H9 (cell line): ENCODE measurements around the gene KNSTRN. TPM values are rescaled to one million over a fixed set of nuclear protein-coding genes. Genes with fewer than 3 reads are reported as not detected.

ENCODE experiments used
- DNase-seq: peaks from one replicate; pipeline ENCODE4 v3.0.0-alpha.2; 2017
- H2AFZ ChIP-seq: one replicate; pipeline ENCODE4 v1.6.1; 2013; ENCODE audit warnings: mild to moderate bottlenecking, low read length, control low read depth, moderate library complexity
- H2AK5ac ChIP-seq: 2 replicates; pipeline ENCODE4 v1.6.1; 2013; ENCODE audit warnings: low read length, control low read depth, mixed read lengths; ENCODE audit not compliant: insufficient read length
- H2BK120ac ChIP-seq: one replicate; pipeline ENCODE4 v1.6.1; 2013; ENCODE audit warnings: low read depth, mild to moderate bottlenecking, low read length, control low read depth, inconsistent platforms; ENCODE audit not compliant: poor library complexity, severe bottlenecking
- H2BK12ac ChIP-seq: 2 replicates; pipeline ENCODE4 v1.6.1; 2013; ENCODE audit warnings: low read length, control low read depth, mixed read lengths, low read depth; ENCODE audit not compliant: insufficient read length
- H2BK15ac ChIP-seq: 2 replicates; pipeline ENCODE4 v1.6.1; 2013; ENCODE audit warnings: low read depth, low read length, control low read depth
- H2BK20ac ChIP-seq: one replicate; pipeline ENCODE4 v1.6.1; 2013; ENCODE audit warnings: low read depth, mild to moderate bottlenecking, low read length, control low read depth, inconsistent platforms; ENCODE audit not compliant: poor library complexity, severe bottlenecking
- H2BK5ac ChIP-seq: 2 replicates; pipeline ENCODE4 v1.6.1; 2013; ENCODE audit warnings: low read length, control low read depth, mixed read lengths; ENCODE audit not compliant: insufficient read length
- H3K14ac ChIP-seq: 2 replicates; pipeline ENCODE4 v1.6.1; 2013; ENCODE audit warnings: low read length, control low read depth; ENCODE audit not compliant: insufficient read depth
- H3K18ac ChIP-seq: 2 replicates; pipeline ENCODE4 v1.6.1; 2013; ENCODE audit warnings: low read depth, mild to moderate bottlenecking, mixed read lengths, low read length, control low read depth; ENCODE audit not compliant: insufficient read length
- H3K23ac ChIP-seq: 2 replicates; pipeline ENCODE4 v1.6.1; 2013; ENCODE audit warnings: low read length, control low read depth, mixed read lengths, low read depth; ENCODE audit not compliant: insufficient read length
- H3K23me2 ChIP-seq: 2 replicates; pipeline ENCODE4 v1.6.1; 2013; ENCODE audit warnings: low read depth, mild to moderate bottlenecking, mixed read lengths, low read length, control low read depth; ENCODE audit not compliant: insufficient read length, poor library complexity, severe bottlenecking
- H3K27ac ChIP-seq: 2 replicates; pipeline ENCODE4 v1.5.1; 2013; ENCODE audit warnings: low read length, control low read depth, mixed read lengths, low read depth; ENCODE audit not compliant: insufficient read length
- H3K27me3 ChIP-seq: 2 replicates; pipeline ENCODE4 v1.6.1; 2013; ENCODE audit warnings: low read length, control low read depth, inconsistent platforms; ENCODE audit not compliant: insufficient read depth
- H3K4ac ChIP-seq: 2 replicates; pipeline ENCODE4 v1.6.1; 2013; ENCODE audit warnings: low read depth, mild to moderate bottlenecking, control low read depth, inconsistent platforms, low read length, moderate library complexity
- H3K4me1 ChIP-seq: 2 replicates; pipeline ENCODE4 v1.6.1; 2013; ENCODE audit warnings: low read length, control low read depth, inconsistent platforms; ENCODE audit not compliant: insufficient read depth
- H3K4me2 ChIP-seq: 2 replicates; pipeline ENCODE4 v1.6.1; 2013; ENCODE audit warnings: low read length, control low read depth, mixed read lengths; ENCODE audit not compliant: insufficient read length, insufficient read depth
- H3K56ac ChIP-seq: 2 replicates; pipeline ENCODE4 v1.6.1; 2013; ENCODE audit warnings: low read depth, mild to moderate bottlenecking, mixed read lengths, low read length, control low read depth; ENCODE audit not compliant: insufficient read length
- H3K79me1 ChIP-seq: 2 replicates; pipeline ENCODE4 v1.6.1; 2013; ENCODE audit warnings: low read depth, mild to moderate bottlenecking, moderate library complexity, low read length, control low read depth, inconsistent platforms; ENCODE audit not compliant: insufficient read depth, poor library complexity, severe bottlenecking
- H3K79me2 ChIP-seq: 2 replicates; pipeline ENCODE4 v1.6.1; 2013; ENCODE audit warnings: low read length, control low read depth, inconsistent platforms; ENCODE audit not compliant: insufficient read depth
- H3K9ac ChIP-seq: 2 replicates; pipeline ENCODE4 v1.6.1; 2013; ENCODE audit warnings: low read length, control low read depth, mixed read lengths; ENCODE audit not compliant: insufficient read length; ENCODE audit errors: extremely low read depth
- H3K9me3 ChIP-seq: one replicate; pipeline ENCODE4 v1.6.1; 2013; ENCODE audit warnings: low read depth, low read length, inconsistent platforms; ENCODE audit not compliant: control insufficient read depth
- H3T11ph ChIP-seq: one replicate; pipeline ENCODE4 v1.6.1; 2013; ENCODE audit warnings: mild to moderate bottlenecking, low read length, control low read depth, inconsistent platforms
- H4K20me1 ChIP-seq: one replicate; pipeline ENCODE4 v1.6.1; 2013; ENCODE audit not compliant: control insufficient read depth, insufficient read length, insufficient read depth
- H4K5ac ChIP-seq: 2 replicates; pipeline ENCODE4 v1.6.1; 2013; ENCODE audit warnings: low read depth, mild to moderate bottlenecking, mixed read lengths, low read length, control low read depth; ENCODE audit not compliant: insufficient read length
- H4K8ac ChIP-seq: replicated peaks from 2 replicates; pipeline ENCODE4 v1.6.1; 2013; ENCODE audit warnings: low read length, control low read depth, mixed read lengths, low read depth; ENCODE audit not compliant: insufficient read length
- H4K91ac ChIP-seq: 2 replicates; pipeline ENCODE4 v1.6.1; 2013; ENCODE audit warnings: low read depth, mild to moderate bottlenecking, moderate library complexity, mixed read lengths, low read length, control low read depth; ENCODE audit not compliant: insufficient read length
- H3K27ac Mint-ChIP-seq, 3 experiments: 2 replicates in 2 of 3; 3 replicates in 1 of 3; pipeline ENCODE4 v1.8.0; 2020 to 2021; ENCODE audit warnings: mixed read lengths in 3 of 3, mild to moderate bottlenecking in 1 of 3, moderate library complexity in 1 of 3
- H3K27me3 Mint-ChIP-seq: 2 replicates; pipeline ENCODE4 v1.8.0; 2021; ENCODE audit warnings: low read depth, mild to moderate bottlenecking, moderate library complexity, mixed read lengths
- H3K36me3 Mint-ChIP-seq, 3 experiments: 2 replicates in 2 of 3; 3 replicates in 1 of 3; pipeline ENCODE4 v1.8.0; 2020 to 2021; ENCODE audit warnings: low read depth in 3 of 3, mixed read lengths in 3 of 3; ENCODE audit not compliant: insufficient read depth in 1 of 3
- H3K4me1 Mint-ChIP-seq, 2 experiments: 2 replicates each; pipeline ENCODE4 v1.8.0; 2020; ENCODE audit warnings: mixed read lengths in 2 of 2
- H3K4me3 Mint-ChIP-seq, 2 experiments: 2 replicates in 1 of 2; 3 replicates in 1 of 2; pipeline ENCODE4 v1.8.0; 2020 to 2021; ENCODE audit warnings: mild to moderate bottlenecking in 2 of 2, mixed read lengths in 2 of 2, moderate library complexity in 1 of 2
- H3K9me3 Mint-ChIP-seq, 2 experiments: 2 replicates in 1 of 2; 3 replicates in 1 of 2; pipeline ENCODE4 v1.8.0; 2020; ENCODE audit warnings: mild to moderate bottlenecking in 2 of 2, mixed read lengths in 2 of 2, moderate library complexity in 1 of 2
- CTCF ChIP-seq: fragments of 200-600 bp; sonication (generic); conservative IDR thresholded peaks from 3 replicates; pipeline ENCODE4 v1.8.0; 2021; ENCODE audit warnings: antibody characterized with exemption, mild to moderate bottlenecking
- WGBS: extraction: QIAGEN DNeasy Blood & Tissue Kit; methylation state at CpG from one replicate; pipeline ENCODE4 v1.1.7; 2013; ENCODE audit warnings: missing lambda C conversion rate, low lambda C conversion rate, mixed read lengths; ENCODE audit not compliant: insufficient read length; ENCODE audit errors: extremely low coverage; 5-methylcytosine and 5-hydroxymethylcytosine counted together
- total RNA-seq: library from RNA; stranded (reverse); gene quantifications from 2 replicates; pipeline ENCODE4 v1.2.1, GENCODE V29; 2021

The KNSTRN gene
- total RNA-seq, 1 experiment from 2014 or later: 53.9 TPM

GRCh38 chr15:40420071-40420713, 37.7 kb downstream of the KNSTRN start:
- no peak for DNase-seq
- Mint-ChIP-seq H3K27me3 (peaks cover 4% of the 10 kb centered on the region; the same call in 1 of the 2 replicates), H3K9me3 (no peaks in the 10 kb centered on the region), H3K4me1 (peaks cover 9 to 12% of the 10 kb centered on the region in 2 experiments), H3K4me3 (no peak overlapping the region), H3K27ac (peak overlapping the region in 2 of 3 experiments; percentile 59 to 60; a peak in 4 of 7 replicates), H3K36me3 (peaks cover 10 to 32% (median 30%) of the 10 kb centered on the region in 3 experiments; a peak in 6 of 7 replicates)
- no peak overlapping the region for H3K18ac ChIP-seq
- H3K14ac ChIP-seq: no peak overlapping the region
- no peak overlapping the region for H2AFZ ChIP-seq
- no peak overlapping the region for H2BK12ac ChIP-seq
- H3K79me2 ChIP-seq: no peaks in the 10 kb centered on the region
- H3K4me2 ChIP-seq: no peak overlapping the region
- H2BK120ac ChIP-seq: no peak overlapping the region
- no peak overlapping the region for H4K91ac ChIP-seq
- no CpG with 5 or more reads among the region's 11 CpGs for WGBS
- H3K27me3 ChIP-seq: no peaks in the 10 kb centered on the region
- TF ChIP-seq CTCF: no peak
- H2AK5ac ChIP-seq: no peak overlapping the region
- no peak overlapping the region for H3K23ac ChIP-seq
- no peak overlapping the region for H4K8ac ChIP-seq
- H2BK20ac ChIP-seq: no peak overlapping the region
- no peak overlapping the region for H3K4ac ChIP-seq
- no peak overlapping the region for H3K9ac ChIP-seq
- no peaks in the 10 kb centered on the region for H3K23me2 ChIP-seq
- no peaks in the 10 kb centered on the region for H4K20me1 ChIP-seq
- no peak overlapping the region for H3K56ac ChIP-seq
- H3K27ac ChIP-seq: no peak overlapping the region
- H3K4me1 ChIP-seq: no peaks in the 10 kb centered on the region
- H3T11ph ChIP-seq: no peak overlapping the region
- no peak overlapping the region for H4K5ac ChIP-seq
- H3K9me3 ChIP-seq: no peaks in the 10 kb centered on the region
- no peak overlapping the region for H2BK15ac ChIP-seq
- H2BK5ac ChIP-seq: no peak overlapping the region
- H3K79me1 ChIP-seq: no peaks in the 10 kb centered on the region
